Vagina (tissue), 2 donors: ENCODE measurements around the gene KERA.

Experiments used
- POLR2A ChIP-seq, 2 donors: fragments of 450-650 bp; IDR thresholded peaks; one replicate each; pipeline ENCODE4 v1.6.1; 2017; ENCODE audit warnings: antibody characterized with exemption in 2 of 2, mild to moderate bottlenecking in 2 of 2, moderate library complexity in 2 of 2
- TF ChIP-seq, protein P1 (sequence below), 3 experiments: fragments of 450-650 bp in 2 of 3; fragments of 200-600 bp in 1 of 3; sonication (generic) in 1 of 3; IDR thresholded peaks; one replicate each; pipeline ENCODE4 v1.5.1; 2017 to 2019; ENCODE audit warnings: antibody characterized with exemption in 3 of 3, mild to moderate bottlenecking in 2 of 3, moderate library complexity in 2 of 3

GRCh38 chr12:91072931-91073330 is 15.1 kb upstream of the KERA start:
- TF ChIP-seq, protein P1, sequence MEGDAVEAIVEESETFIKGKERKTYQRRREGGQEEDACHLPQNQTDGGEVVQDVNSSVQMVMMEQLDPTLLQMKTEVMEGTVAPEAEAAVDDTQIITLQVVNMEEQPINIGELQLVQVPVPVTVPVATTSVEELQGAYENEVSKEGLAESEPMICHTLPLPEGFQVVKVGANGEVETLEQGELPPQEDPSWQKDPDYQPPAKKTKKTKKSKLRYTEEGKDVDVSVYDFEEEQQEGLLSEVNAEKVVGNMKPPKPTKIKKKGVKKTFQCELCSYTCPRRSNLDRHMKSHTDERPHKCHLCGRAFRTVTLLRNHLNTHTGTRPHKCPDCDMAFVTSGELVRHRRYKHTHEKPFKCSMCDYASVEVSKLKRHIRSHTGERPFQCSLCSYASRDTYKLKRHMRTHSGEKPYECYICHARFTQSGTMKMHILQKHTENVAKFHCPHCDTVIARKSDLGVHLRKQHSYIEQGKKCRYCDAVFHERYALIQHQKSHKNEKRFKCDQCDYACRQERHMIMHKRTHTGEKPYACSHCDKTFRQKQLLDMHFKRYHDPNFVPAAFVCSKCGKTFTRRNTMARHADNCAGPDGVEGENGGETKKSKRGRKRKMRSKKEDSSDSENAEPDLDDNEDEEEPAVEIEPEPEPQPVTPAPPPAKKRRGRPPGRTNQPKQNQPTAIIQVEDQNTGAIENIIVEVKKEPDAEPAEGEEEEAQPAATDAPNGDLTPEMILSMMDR (IDR thresholded peaks at IDR 0.05): no peak
- TF ChIP-seq POLR2A (IDR thresholded peaks at IDR 0.05): no peak
